ENCODE data around the gene LILRA2.

GRCh38 chr19:54608205-54608604, 34.6 kb downstream of the LILRA2 start:
- no peak for TF ChIP-seq REST (IDR thresholded peaks at IDR 0.05; ENCODE audit: borderline replicate concordance)
- no peak for TF ChIP-seq CTCF (IDR thresholded peaks at IDR 0.05; ENCODE audit: poor library complexity, severe bottlenecking)
- TF ChIP-seq EZH2 (IDR thresholded peaks at IDR 0.05; ENCODE audit: borderline replicate concordance, insufficient read depth, low read length, poor library complexity, severe bottlenecking): no peak
- no peak for TF ChIP-seq RAD21 (conservative IDR thresholded peaks at IDR 0.05)
- no peak for TF ChIP-seq POLR2AphosphoS5 (IDR thresholded peaks at IDR 0.05)
- no peak for TF ChIP-seq EP300 (conservative IDR thresholded peaks at IDR 0.05; ENCODE audit: poor library complexity, severe bottlenecking)
- no peak for TF ChIP-seq TAF1 (IDR thresholded peaks at IDR 0.05; ENCODE audit: low read depth)
